ENCODE results near the gene SPATS2. TPM values are rescaled to one million over a fixed set of nuclear protein-coding genes. Genes with fewer than 3 reads are reported as not detected.

The SPATS2 gene
- total RNA-seq, 4 donors from 2014 or later: 5.3 to 7.8 (median 6.7) TPM

DNA sequence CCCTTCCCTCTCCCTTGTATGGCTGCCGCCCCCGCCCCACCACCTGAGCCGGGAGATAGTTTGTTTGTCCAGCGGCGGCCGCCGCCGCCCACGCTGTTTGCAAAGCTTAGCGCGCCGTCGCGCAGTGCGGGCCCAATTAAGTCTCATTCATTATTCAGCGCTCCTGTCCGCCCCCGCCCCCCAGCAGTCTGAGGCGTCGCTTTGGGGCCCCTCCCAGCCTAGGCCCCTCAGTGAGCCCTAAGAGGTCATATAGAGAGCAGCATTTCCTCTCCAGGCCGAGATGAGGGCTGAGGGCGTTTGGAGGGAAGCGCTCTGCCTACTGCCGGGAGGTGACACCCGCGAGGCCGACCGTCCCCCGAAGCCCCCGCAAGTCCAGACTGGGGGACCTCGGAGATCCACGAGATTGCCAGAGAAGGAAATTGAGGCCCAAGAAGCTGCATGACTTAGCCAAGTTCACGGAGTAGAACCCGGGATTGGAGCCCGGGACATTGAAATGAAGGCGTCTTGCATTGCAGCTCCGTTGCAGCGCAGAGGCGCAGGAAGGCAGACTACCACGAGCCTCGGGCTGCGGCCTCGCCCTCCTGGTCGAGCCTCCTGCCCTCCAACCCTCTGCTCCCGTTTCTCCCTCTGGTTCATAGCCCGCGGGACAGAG lies 20.5 kb upstream of the SPATS2 start, which contains the start of gene DNAJC22:
DNAJC22 (plus strand) TSS at position 230 of the 652 bp plus-strand sequence. CDS start 1,985 bp downstream, outside the sequence.
- TF ChIP-seq, protein P1, sequence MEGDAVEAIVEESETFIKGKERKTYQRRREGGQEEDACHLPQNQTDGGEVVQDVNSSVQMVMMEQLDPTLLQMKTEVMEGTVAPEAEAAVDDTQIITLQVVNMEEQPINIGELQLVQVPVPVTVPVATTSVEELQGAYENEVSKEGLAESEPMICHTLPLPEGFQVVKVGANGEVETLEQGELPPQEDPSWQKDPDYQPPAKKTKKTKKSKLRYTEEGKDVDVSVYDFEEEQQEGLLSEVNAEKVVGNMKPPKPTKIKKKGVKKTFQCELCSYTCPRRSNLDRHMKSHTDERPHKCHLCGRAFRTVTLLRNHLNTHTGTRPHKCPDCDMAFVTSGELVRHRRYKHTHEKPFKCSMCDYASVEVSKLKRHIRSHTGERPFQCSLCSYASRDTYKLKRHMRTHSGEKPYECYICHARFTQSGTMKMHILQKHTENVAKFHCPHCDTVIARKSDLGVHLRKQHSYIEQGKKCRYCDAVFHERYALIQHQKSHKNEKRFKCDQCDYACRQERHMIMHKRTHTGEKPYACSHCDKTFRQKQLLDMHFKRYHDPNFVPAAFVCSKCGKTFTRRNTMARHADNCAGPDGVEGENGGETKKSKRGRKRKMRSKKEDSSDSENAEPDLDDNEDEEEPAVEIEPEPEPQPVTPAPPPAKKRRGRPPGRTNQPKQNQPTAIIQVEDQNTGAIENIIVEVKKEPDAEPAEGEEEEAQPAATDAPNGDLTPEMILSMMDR (IDR thresholded peaks at IDR 0.05 in 4 of 5, conservative IDR thresholded peaks at IDR 0.05 in 1 of 5): no peak
- TF ChIP-seq POLR2A (IDR thresholded peaks at IDR 0.05): no peak
- peaks cover 77 to 91% (median 84%) of the 10 kb centered on the region in 3 donors for H3K27me3 ChIP-seq
- H3K36me3 ChIP-seq: no peaks in the 10 kb centered on the region
- DNase-seq (no peak), ATAC-seq (no peak)
- H3K27ac ChIP-seq: no peak within 1 kb of the TSS
- in situ Hi-C loops (cut with MboI; ENCODE audit: low sequenced_read_pairs in 4 of 4) (no loop called here), intact Hi-C loops (cut with DNase I; ENCODE audit: low total_unique reads) (no loop called here)
- peak within 1 kb of the TSS; percentile 36 to 65 (median 46) for H3K4me3 ChIP-seq
- H3K9me3 ChIP-seq: no peaks in the 10 kb centered on the region
- H3K4me1 ChIP-seq: peaks cover 36 to 53% of the 10 kb centered on the region in 2 donors

- TF ChIP-seq, protein P1 (IDR thresholded peaks at IDR 0.05 in 4 of 5, conservative IDR thresholded peaks at IDR 0.05 in 1 of 5): peak; percentile 86 to 97 (median 90)
- TF ChIP-seq POLR2A (IDR thresholded peaks at IDR 0.05): no peak
- Histone ChIP-seq H3K9me3 (no peaks in the 10 kb centered on the region), H3K27me3 (peaks cover 78 to 83% (median 80%) of the 10 kb centered on the region in 3 donors), H3K27ac (no peak overlapping the region), H3K4me3 (peak overlapping the region; percentile 36 to 65 (median 46)), H3K4me1 (peaks cover 36 to 46% of the 10 kb centered on the region in 2 donors), H3K36me3 (no peaks in the 10 kb centered on the region)
- in situ Hi-C loops (cut with MboI; ENCODE audit: low sequenced_read_pairs in 4 of 4) (no loop called here), intact Hi-C loops (cut with DNase I; ENCODE audit: low total_unique reads) (no loop called here)
- DNase-seq: peak in 1 of 2 donors; percentile 55
- peak; percentile 61 to 79 for ATAC-seq
Observed at GRCh38 chr12:49347311-49348193, 19.7 kb upstream of the SPATS2 start.

GRCh38 chr12:49348781-49349180 lies 18.5 kb upstream of the SPATS2 start:
- Histone ChIP-seq H3K4me3 (no peak overlapping the region), H3K4me1 (peaks cover 27 to 38% of the 10 kb centered on the region in 2 donors), H3K27me3 (peaks cover 67 to 74% (median 68%) of the 10 kb centered on the region in 3 donors), H3K36me3 (no peaks in the 10 kb centered on the region), H3K27ac (no peak overlapping the region), H3K9me3 (no peaks in the 10 kb centered on the region)
- intact Hi-C loops (cut with DNase I; ENCODE audit: low total_unique reads): no loop called here
- in situ Hi-C loops (cut with MboI; ENCODE audit: low sequenced_read_pairs in 4 of 4): no loop called here
- ATAC-seq: no peak
- TF ChIP-seq, protein P1 (IDR thresholded peaks at IDR 0.05 in 4 of 5, conservative IDR thresholded peaks at IDR 0.05 in 1 of 5): no peak
- TF ChIP-seq POLR2A (IDR thresholded peaks at IDR 0.05): no peak
- no peak for DNase-seq

DNA sequence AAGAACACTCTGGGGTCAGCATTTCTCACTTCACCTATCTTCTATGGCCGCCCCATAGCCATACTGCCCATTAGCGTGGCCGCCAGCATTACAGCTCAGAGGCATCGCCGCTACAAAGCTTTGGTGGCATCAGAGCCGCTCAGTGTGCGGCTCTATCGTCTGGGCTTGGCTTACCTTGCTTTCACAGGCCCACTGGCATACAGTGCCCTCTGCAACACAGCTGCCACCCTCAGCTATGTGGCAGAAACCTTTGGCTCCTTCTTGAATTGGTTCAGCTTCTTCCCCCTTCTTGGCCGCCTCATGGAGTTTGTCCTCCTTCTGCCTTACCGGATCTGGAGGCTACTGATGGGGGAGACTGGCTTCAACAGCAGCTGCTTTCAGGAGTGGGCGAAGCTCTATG lies 18.0 kb upstream of the SPATS2 start:
- H3K4me3 ChIP-seq: no peak overlapping the region
- no peak overlapping the region for H3K27ac ChIP-seq
- intact Hi-C loops (cut with DNase I; ENCODE audit: low total_unique reads) (no loop called here), in situ Hi-C loops (cut with MboI; ENCODE audit: low sequenced_read_pairs in 4 of 4) (no loop called here)
- ATAC-seq (no peak), DNase-seq (no peak)
- H3K4me1 ChIP-seq: peaks cover 27 to 38% of the 10 kb centered on the region in 2 donors
- H3K36me3 ChIP-seq: no peaks in the 10 kb centered on the region
- peaks cover 62 to 69% (median 63%) of the 10 kb centered on the region in 3 donors for H3K27me3 ChIP-seq
- H3K9me3 ChIP-seq: no peaks in the 10 kb centered on the region
- no peak for TF ChIP-seq POLR2A (IDR thresholded peaks at IDR 0.05)
- TF ChIP-seq, protein P1 (IDR thresholded peaks at IDR 0.05 in 4 of 5, conservative IDR thresholded peaks at IDR 0.05 in 1 of 5): no peak
